ENCODE measurements around the gene ANO4.

The ANO4 gene

GRCh38 chr12:100794441-100795173, at the start of gene ANO4:
Gene ANO4 (plus strand): TSS chr12:100794776. CDS start chr12:100901786, 107,010 bp downstream.
- no peak for DNase-seq

GRCh38 chr12:100745378-100746071, 49.1 kb upstream of the ANO4 start:
- no peak for DNase-seq

- no peak for DNase-seq
Observed at GRCh38 chr12:100752841-100753240, 41.7 kb upstream of the ANO4 start.

GRCh38 chr12:100753837-100754236, 40.7 kb upstream of the ANO4 start:
- no peak for DNase-seq

- no peak for DNase-seq
Observed at GRCh38 chr12:100755186-100755585, 39.4 kb upstream of the ANO4 start.

GRCh38 chr12:100758083-100758482, 36.5 kb upstream of the ANO4 start:
- no peak for DNase-seq

- DNase-seq = no peak
Observed at GRCh38 chr12:100767371-100767770, 27.2 kb upstream of the ANO4 start.

- no peak for DNase-seq
Observed at GRCh38 chr12:100767950-100768349, 26.6 kb upstream of the ANO4 start.

- no peak for DNase-seq
Observed at GRCh38 chr12:100778967-100779590, 15.5 kb upstream of the ANO4 start.

GRCh38 chr12:100789146-100789545, 5.4 kb upstream of the ANO4 start:
- no peak for DNase-seq

- no peak for DNase-seq
Observed at GRCh38 chr12:100789975-100790374, 4.6 kb upstream of the ANO4 start.

- DNase-seq = no peak
Observed at GRCh38 chr12:100790552-100790951, 4.0 kb upstream of the ANO4 start.

- no peak for DNase-seq
Observed at GRCh38 chr12:100793182-100793581, 1.4 kb upstream of the ANO4 start.

GRCh38 chr12:100795174-100795799, 711 bp downstream of the ANO4 start:
- no peak for DNase-seq

- no peak for DNase-seq
Observed at GRCh38 chr12:100795800-100796179, 1.2 kb downstream of the ANO4 start.

GRCh38 chr12:100796621-100797020, 2.0 kb downstream of the ANO4 start:
- no peak for DNase-seq

GRCh38 chr12:100797246-100797645, 2.7 kb downstream of the ANO4 start:
- no peak for DNase-seq

GRCh38 chr12:100797786-100798185, 3.2 kb downstream of the ANO4 start:
- DNase-seq = no peak

- no peak for DNase-seq
Observed at GRCh38 chr12:100798286-100799160, 3.9 kb downstream of the ANO4 start.

- no peak for DNase-seq
Observed at GRCh38 chr12:100799770-100800169, 5.2 kb downstream of the ANO4 start.

GRCh38 chr12:100800723-100801122, 6.1 kb downstream of the ANO4 start:
- DNase-seq = no peak

- no peak for DNase-seq
Observed at GRCh38 chr12:100801320-100801719, 6.7 kb downstream of the ANO4 start.

- DNase-seq = no peak
Observed at GRCh38 chr12:100808777-100809176, 14.2 kb downstream of the ANO4 start.
